GM12872 (cell line): ENCODE data around the gene CXCR4.

ENCODE experiments used
- TF ChIP-seq, protein P1 (sequence below): IDR thresholded peaks from 3 replicates; pipeline ENCODE4 v1.5.1; 2011; ENCODE audit warnings: low read depth, mild to moderate bottlenecking, low read length, moderate library complexity; ENCODE audit not compliant: insufficient read depth

The CXCR4 gene

GRCh38 chr2:136117909-136118818, at the start of gene CXCR4:
Gene CXCR4 (minus strand): TSS chr2:136118149. CDS start chr2:136118060, 89 bp downstream.
- TF ChIP-seq, protein P1, sequence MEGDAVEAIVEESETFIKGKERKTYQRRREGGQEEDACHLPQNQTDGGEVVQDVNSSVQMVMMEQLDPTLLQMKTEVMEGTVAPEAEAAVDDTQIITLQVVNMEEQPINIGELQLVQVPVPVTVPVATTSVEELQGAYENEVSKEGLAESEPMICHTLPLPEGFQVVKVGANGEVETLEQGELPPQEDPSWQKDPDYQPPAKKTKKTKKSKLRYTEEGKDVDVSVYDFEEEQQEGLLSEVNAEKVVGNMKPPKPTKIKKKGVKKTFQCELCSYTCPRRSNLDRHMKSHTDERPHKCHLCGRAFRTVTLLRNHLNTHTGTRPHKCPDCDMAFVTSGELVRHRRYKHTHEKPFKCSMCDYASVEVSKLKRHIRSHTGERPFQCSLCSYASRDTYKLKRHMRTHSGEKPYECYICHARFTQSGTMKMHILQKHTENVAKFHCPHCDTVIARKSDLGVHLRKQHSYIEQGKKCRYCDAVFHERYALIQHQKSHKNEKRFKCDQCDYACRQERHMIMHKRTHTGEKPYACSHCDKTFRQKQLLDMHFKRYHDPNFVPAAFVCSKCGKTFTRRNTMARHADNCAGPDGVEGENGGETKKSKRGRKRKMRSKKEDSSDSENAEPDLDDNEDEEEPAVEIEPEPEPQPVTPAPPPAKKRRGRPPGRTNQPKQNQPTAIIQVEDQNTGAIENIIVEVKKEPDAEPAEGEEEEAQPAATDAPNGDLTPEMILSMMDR, result 0 out of 3 replicates have a peak, but pooled peaks have one; percentile 25

DNA sequence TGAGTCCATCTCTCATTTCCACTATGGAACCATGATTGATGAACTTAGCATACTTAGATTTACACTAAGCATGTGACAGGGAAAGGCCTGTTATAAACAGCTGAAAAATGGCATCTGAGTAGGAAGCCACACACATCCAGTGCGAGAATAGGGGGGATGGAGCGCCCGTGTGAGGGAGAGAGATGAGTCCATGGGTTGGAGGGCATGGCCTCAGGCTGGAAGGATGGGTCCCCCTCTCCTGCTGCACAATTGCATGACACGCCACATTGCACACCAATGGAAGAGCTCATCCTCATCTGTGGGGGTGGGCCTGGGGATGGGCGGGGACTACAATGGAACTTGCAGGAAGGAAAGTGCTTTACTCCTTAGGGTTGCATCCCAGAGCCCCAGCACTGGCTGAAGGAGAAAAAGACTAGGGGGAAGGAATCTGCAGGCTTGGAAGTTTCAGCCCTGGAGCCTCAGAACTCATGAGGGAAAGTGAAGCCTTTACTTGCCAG, 46.4 kb upstream of the CXCR4 start:
- TF ChIP-seq, protein P1, result no peak

- TF ChIP-seq, protein P1, result no peak
Measured at GRCh38 chr2:136162438-136162837, 44.5 kb upstream of the CXCR4 start.

GRCh38 chr2:136156411-136156810, 38.5 kb upstream of the CXCR4 start:
- TF ChIP-seq, protein P1, result no peak

DNA sequence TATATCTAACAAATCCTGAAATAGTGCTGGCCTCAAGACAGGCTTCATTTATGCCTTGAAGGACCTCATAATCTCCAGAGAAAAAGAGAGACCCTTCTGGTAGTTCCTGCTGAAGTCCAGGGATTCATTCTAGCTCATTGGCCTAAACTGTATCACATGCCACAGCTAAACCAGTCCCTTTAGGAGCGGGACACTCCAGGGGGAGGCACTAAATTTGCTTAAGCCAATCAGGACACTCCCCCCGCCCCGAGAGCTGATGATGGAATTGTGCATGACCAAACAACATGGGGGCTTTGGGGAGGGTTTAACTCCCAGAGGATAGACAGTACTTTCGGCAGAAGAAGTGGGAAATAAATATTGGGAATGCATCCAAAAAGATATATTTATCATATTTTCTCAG, 36.4 kb upstream of the CXCR4 start:
- TF ChIP-seq, protein P1, result no peak

GRCh38 chr2:136151021-136151971, 33.3 kb upstream of the CXCR4 start:
- TF ChIP-seq, protein P1, result no peak

- TF ChIP-seq, protein P1, result no peak
Measured at GRCh38 chr2:136149011-136149410, 31.1 kb upstream of the CXCR4 start.
